Measurements from ENCODE around the gene KIF4A.

KIF4A gene

DNA sequence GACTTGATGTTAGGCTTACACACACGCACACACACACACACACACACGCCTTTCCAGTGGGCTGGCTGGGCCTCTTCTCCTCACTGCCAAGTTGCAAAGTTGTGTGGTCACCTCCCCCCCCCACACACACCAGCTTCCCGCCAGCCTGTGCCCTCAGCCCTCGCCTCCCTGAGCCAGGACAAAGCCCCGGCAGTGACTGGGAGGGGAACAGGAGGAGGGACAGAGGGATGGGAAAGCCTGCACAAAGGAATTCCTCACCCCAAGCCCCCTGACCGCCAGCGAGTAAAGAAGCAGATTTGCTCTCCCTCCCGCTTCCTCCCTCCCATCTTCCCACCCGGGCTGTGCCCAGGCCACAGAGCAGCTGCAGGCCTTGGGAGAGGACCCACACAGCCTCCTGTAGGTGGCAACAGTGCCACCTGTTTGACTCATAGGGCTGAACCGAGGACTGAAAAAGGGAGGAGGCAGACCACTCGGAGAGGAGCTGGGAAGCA is 133.0 kb downstream of the KIF4A start, which contains the start of gene GDPD2:
TSS of gene GDPD2 (plus strand) at position 464 of the 491 bp plus-strand sequence. CDS start 1,671 bp downstream, outside the sequence.
- no peaks in the 10 kb centered on the region for H3K9me3 ChIP-seq (replicated peaks; ENCODE audit: insufficient read depth, low read length)
- no peaks in the 10 kb centered on the region for H3K4me1 ChIP-seq (ENCODE audit: low read length)
- H3K27me3 ChIP-seq (replicated peaks; ENCODE audit: insufficient read depth, low read length), result no peaks in the 10 kb centered on the region
- no peaks in the 10 kb centered on the region for H3K79me2 ChIP-seq (ENCODE audit: low read length)
- H3K9ac ChIP-seq (ENCODE audit: low read length), result no peak within 1 kb of the TSS
- H2AFZ ChIP-seq (ENCODE audit: low read length), result no peak within 1 kb of the TSS
- H3K9me2 ChIP-seq (replicated peaks; ENCODE audit: insufficient read depth, low read length), result no peaks in the 10 kb centered on the region
- no peak for DNase-seq
- H3F3A ChIP-seq (ENCODE audit: insufficient read depth, low read length), result no peaks in the 10 kb centered on the region
- no peak within 1 kb of the TSS for H3K4me3 ChIP-seq (ENCODE audit: low read length)
- H3K4me2 ChIP-seq (ENCODE audit: low read depth, low read length), result no peak within 1 kb of the TSS
- TF ChIP-seq CTCF (IDR thresholded peaks at IDR 0.05; ENCODE audit: low read length), result peak; percentile 27; the same call in 1 of the 2 replicates
- no peak for TF ChIP-seq EZH2 (optimal IDR thresholded peaks at IDR 0.05; ENCODE audit: low read depth, low read length)
- no peaks in the 10 kb centered on the region for H3K36me3 ChIP-seq (replicated peaks; ENCODE audit: insufficient read depth, low read length)
- H3K27ac ChIP-seq (ENCODE audit: low read length), result no peak within 1 kb of the TSS
- no peaks in the 10 kb centered on the region for H4K20me1 ChIP-seq (ENCODE audit: insufficient read depth, low read length)

DNA sequence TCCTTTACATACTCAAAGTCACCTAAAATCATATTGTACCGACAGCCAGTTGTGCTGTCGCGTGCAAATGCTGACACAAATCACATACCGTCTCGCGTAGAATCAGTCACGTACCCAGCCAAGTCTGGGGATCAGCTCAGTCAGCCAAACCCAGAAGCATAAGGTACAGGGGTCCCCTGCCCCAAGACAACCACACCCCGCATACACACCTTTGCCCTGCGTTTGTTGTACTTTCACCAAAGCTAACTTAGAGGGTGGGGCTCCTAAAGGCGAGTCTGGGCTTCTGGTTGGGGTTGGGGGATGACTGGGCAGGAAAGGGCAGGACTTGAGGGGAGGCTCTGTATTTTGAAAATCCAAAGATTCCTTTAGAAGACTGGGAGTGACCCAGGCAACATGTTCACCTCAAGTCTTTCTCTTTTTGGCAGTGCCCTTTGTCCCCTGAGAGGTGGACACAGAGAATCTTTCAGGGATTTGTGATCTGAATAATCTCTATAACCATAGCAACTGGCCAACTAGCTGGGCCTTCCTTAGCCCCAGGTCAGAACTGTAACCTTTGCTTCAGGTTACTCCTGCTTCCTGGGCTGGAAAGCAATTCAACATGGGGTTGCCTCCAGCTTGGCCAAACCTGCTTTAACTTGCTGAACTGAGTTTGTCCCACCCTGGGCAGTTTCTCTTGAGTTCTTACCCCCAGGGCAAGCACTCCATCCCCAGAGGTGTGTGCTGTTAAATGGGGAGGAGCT is 134.2 kb downstream of the KIF4A start:
- H3K27ac ChIP-seq (ENCODE audit: low read length), result no peak overlapping the region
- no peak overlapping the region for H3K9ac ChIP-seq (ENCODE audit: low read length)
- H3K4me1 ChIP-seq (ENCODE audit: low read length), result no peaks in the 10 kb centered on the region
- H3K4me3 ChIP-seq (ENCODE audit: low read length), result no peak overlapping the region
- no peak overlapping the region for H2AFZ ChIP-seq (ENCODE audit: low read length)
- no peak for DNase-seq
- no peaks in the 10 kb centered on the region for H3K79me2 ChIP-seq (ENCODE audit: low read length)
- no peak overlapping the region for H3K4me2 ChIP-seq (ENCODE audit: low read depth, low read length)
- TF ChIP-seq CTCF (IDR thresholded peaks at IDR 0.05; ENCODE audit: low read length) (no peak), EZH2phosphoT487 (IDR thresholded peaks at IDR 0.05; ENCODE audit: low read length) (no peak), EZH2 (optimal IDR thresholded peaks at IDR 0.05; ENCODE audit: low read depth, low read length) (no peak)
- H3F3A ChIP-seq (ENCODE audit: insufficient read depth, low read length), result no peaks in the 10 kb centered on the region
- H3K27me3 ChIP-seq (replicated peaks; ENCODE audit: insufficient read depth, low read length), result no peaks in the 10 kb centered on the region
- no peaks in the 10 kb centered on the region for H3K36me3 ChIP-seq (replicated peaks; ENCODE audit: insufficient read depth, low read length)
- no peaks in the 10 kb centered on the region for H4K20me1 ChIP-seq (ENCODE audit: insufficient read depth, low read length)
- H3K9me3 ChIP-seq (replicated peaks; ENCODE audit: insufficient read depth, low read length), result no peaks in the 10 kb centered on the region
- no peaks in the 10 kb centered on the region for H3K9me2 ChIP-seq (replicated peaks; ENCODE audit: insufficient read depth, low read length)

- no peak overlapping the region for H3K9ac ChIP-seq (ENCODE audit: low read length)
- no peaks in the 10 kb centered on the region for H3F3A ChIP-seq (ENCODE audit: insufficient read depth, low read length)
- no peaks in the 10 kb centered on the region for H3K9me3 ChIP-seq (replicated peaks; ENCODE audit: insufficient read depth, low read length)
These were observed 134.9 kb downstream of the KIF4A start for GRCh38 chrX:70424801-70425200.

More at GRCh38 chrX:70424801-70425200, 134.9 kb downstream of the KIF4A start:
- TF ChIP-seq EZH2phosphoT487 (IDR thresholded peaks at IDR 0.05; ENCODE audit: low read length) (no peak), EZH2 (optimal IDR thresholded peaks at IDR 0.05; ENCODE audit: low read depth, low read length) (no peak), CTCF (IDR thresholded peaks at IDR 0.05; ENCODE audit: low read length) (no peak)
- no peak overlapping the region for H3K27ac ChIP-seq (ENCODE audit: low read length)
- H3K4me1 ChIP-seq (ENCODE audit: low read length), result no peaks in the 10 kb centered on the region
- H4K20me1 ChIP-seq (ENCODE audit: insufficient read depth, low read length), result no peaks in the 10 kb centered on the region
- no peak for DNase-seq
- H3K4me2 ChIP-seq (ENCODE audit: low read depth, low read length), result no peak overlapping the region
- no peaks in the 10 kb centered on the region for H3K79me2 ChIP-seq (ENCODE audit: low read length)
- H3K4me3 ChIP-seq (ENCODE audit: low read length), result no peak overlapping the region
- H3K36me3 ChIP-seq (replicated peaks; ENCODE audit: insufficient read depth, low read length), result no peaks in the 10 kb centered on the region
- H2AFZ ChIP-seq (ENCODE audit: low read length), result no peak overlapping the region
- no peaks in the 10 kb centered on the region for H3K9me2 ChIP-seq (replicated peaks; ENCODE audit: insufficient read depth, low read length)
- no peaks in the 10 kb centered on the region for H3K27me3 ChIP-seq (replicated peaks; ENCODE audit: insufficient read depth, low read length)

All from MM.1S (cell line).